ENCODE data around the gene SMIM45.

The SMIM45 gene

DNA sequence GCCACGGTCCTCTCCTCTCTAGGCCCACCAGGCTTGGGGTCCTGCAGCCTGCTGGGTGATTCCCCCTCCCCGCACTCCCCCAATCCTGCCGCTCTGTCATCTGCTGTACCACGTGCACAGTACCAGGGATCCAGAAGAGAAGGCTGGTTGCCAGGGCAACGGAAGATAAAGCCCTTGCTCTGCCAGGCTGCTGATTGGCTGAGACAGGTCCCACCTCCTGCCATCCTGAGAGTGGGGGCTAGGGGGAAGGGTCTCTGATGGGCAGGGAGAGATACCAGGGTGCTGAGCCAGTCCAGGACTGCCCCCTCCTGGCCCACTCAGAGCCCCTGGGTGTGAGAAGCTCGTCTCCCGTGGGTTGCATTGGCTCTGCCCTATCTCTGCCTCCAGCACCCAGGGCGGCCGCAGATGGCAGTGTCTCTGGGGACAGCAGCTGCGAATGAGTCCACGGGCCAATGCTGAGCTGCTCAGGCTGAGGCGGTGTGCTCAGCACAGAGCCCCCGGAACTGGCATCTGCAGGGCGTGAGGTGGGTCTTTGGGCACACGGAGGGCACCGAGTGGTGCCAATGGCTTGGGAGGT is at the start of gene SMIM45:
Gene SMIM45, plus strand, starts transcription at position 253 of the 577 bp plus-strand sequence.
- DNase-seq = peak; percentile 41

DNA sequence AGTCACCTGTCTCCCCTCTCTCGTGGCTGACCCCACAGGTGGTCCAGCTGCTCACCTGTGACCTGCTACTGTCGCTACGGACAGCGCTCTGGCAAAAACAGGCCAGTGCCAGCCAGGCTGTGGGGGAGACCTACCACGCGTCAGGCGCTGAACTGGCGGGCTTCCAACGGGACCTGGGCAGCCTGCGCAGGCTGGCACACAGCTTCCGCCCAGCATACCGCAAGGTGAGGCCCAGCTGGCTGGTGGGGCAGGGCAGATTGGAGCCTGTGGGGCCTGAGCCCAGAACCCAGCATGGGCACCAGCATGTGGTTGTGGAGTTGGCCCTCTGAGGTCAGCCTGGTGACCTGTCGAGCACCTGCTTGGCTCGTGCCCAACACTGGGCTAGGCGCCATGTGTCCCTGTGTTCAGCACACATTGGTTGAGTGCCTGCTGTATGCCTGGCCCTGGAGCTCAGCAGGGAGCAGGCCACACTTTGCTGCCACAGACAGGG is 49.0 kb upstream of the SMIM45 start:
- no peak for DNase-seq

GRCh38 chr22:41904450-41905410 is 47.2 kb upstream of the SMIM45 start:
- no peak for DNase-seq

DNA sequence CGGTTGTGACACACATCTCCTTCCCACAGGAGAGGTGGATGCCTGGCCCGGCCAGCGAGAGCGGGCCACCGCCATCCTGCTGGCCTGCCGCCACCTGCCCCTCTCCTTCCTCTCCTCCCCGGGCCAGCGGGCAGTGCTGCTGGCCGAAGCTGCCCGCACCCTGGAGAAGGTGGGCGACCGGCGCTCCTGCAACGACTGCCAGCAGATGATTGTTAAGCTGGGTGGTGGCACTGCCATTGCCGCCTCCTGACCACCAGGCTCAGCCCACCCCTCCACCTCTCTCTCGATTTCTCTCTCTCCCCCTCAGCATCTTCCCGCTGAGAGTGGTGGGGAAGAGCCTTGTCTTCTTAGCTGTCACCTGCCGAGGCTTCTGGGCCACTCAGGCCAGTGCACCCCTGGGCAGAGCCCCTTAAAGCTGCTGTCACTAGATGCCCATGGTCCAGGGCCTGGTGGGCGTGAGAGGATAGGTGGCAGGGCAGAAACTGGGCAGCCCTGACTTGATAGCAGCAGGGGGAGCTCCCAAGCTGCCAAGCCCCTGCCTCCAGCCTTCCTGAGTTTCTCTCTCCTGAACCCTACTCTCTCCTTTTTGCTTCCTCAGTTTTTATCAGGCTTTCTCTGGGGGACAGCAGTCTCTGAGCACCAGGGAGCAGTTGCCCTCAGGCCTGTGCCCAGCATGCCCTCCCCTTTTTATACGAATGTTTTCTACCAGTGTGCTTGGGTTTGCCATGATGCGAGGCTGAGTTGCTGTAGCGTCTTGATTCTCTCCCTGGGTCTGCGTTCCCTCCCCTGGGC is 46.3 kb upstream of the SMIM45 start:
- no peak for DNase-seq

DNA sequence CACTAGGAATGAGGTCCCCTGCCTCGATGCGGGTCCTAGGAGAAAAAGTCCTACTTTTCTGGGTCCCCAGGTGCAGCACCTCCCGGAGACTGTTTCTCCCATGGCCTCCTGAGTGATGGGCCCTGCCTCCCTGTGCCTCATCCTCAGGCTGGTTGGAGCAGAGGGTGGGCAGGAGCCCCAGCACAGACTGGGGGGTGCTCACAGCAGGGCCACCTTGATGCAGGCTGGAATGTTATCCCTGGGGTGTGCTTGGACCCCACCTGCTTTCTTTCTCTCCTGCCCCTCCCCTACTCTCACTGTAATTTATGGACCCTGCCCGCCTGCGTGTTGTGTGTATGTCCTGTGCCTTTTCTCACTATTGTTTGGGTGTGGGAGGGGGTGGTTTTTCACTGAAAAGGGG is 45.1 kb upstream of the SMIM45 start:
- DNase-seq = no peak

DNA sequence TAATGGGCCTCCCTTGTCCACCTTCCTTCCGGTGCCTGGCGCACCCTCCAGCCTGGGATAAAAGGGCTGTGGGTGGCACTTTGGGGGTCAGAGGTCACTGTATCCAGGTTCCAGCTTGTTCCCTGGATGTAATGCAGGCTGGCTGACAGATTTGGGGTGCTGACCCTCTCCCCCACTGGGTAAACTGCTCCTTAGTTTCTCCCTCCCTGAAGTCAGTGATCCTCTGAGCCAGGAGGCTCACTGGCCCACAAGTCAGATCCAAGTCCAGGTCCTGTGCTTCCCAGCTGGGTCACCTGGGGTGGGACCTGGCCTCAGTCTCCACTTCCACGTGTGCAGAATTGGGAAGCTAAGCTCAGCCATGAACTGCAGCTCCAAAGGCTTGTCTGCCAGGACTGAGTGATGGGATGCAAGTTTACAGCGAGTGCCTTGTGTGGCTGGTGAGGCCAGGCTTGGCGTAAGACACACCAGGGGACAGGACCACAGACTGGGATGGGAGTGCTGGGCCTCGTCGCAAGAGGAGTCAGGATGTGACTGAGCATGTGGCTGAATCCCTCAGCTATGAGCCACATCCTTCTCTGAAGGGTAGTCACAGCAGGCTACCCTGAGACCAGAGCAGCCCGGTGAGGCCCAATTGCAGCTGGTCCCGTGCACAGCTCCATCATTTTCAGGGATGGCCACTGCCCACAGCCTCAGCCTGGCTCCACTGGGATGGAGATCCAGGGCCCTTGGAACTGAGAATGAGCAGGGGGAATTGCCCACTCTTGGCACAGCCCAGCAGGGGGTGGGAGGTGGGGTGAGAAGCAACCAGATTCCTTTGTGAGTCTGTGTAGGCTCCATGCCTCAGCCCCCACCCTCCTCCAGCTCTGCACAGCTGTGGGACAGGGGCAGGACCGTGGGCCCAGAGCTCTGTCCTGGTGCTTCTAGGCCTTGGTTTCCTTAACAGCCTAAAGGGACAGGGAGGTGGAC is 44.2 kb upstream of the SMIM45 start:
- no peak for DNase-seq

DNA sequence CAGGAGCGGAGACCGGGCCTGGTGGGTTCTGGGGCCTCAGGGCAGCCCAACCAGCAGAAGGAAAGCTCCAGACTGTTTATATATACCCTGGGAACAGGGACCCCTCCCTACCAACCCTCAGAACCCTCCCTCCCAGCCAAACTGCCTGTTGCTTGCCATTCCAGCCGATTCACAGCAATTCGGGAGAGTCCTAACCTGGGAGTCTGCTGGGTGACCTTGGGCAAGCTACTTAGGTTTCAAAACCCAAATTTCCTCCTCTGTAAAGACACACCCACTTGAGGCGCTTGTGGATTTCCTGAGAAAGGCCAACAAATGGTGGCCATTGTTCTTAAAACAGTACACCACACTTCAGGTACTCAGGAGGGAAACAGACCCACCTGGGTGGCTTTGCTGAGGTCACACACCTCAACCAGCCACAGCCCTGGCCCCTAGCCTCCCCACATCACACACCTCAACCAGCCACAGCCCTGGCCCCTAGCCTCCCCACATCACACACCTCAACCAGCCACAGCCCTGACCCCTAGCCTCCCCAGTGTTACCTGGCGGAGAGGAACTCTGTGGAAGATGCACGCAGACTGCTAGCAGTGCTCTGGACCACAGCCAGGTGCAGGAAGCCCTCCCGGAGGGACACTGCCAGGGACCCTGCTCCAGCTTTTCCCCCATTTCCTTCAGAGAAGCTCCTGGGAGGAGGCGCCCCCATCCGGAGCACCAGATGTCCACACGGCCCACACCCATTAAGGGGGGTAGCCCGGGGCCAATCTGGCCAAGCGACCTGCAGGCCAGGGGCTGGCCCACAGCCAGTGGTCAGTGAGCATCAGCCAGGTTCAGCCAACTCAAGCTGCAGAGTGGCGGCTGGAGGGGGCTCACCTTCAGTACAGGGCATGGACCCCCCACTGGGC is 43.3 kb upstream of the SMIM45 start:
- no peak for DNase-seq

- DNase-seq = no peak
These were observed 42.5 kb upstream of the SMIM45 start for GRCh38 chr22:41909310-41910049.

GRCh38 chr22:41910050-41911000 is 41.6 kb upstream of the SMIM45 start:
- DNase-seq = no peak

GRCh38 chr22:41911001-41911611 is 40.8 kb upstream of the SMIM45 start:
- DNase-seq = no peak

DNA sequence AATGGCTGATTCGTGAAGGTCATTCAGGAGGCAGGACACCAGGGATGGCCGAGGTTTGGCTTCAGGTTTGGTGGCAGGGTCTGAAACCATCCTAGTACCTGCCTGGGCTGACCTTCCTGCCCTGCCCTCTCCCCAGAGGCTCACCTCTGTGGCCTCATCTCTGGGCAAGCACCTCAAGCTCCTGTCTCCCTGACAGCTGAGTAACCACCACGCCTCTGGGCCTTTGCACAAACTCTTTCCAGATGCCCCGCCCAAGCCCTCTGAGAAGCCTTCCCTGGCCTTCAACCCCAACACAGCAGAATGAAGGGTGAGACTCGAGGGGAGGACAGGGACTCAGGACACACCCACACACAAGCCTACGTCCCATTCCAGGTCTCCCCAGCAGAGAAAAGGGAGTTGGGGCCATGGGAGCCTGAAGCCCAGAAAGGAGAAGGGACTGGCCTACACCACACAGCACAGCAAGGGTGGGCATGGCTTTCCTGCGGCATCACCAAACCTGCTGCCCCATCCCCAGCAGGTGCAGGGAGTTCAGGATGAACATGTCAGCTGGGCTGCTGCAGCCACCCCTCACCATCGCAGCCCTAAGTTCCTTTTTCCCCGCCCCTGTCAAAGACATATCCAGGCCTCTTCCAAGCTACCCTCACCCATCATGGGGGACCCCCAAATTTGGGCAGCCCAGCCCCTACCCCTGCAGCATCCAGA is 39.5 kb upstream of the SMIM45 start:
- DNase-seq = no peak

DNA sequence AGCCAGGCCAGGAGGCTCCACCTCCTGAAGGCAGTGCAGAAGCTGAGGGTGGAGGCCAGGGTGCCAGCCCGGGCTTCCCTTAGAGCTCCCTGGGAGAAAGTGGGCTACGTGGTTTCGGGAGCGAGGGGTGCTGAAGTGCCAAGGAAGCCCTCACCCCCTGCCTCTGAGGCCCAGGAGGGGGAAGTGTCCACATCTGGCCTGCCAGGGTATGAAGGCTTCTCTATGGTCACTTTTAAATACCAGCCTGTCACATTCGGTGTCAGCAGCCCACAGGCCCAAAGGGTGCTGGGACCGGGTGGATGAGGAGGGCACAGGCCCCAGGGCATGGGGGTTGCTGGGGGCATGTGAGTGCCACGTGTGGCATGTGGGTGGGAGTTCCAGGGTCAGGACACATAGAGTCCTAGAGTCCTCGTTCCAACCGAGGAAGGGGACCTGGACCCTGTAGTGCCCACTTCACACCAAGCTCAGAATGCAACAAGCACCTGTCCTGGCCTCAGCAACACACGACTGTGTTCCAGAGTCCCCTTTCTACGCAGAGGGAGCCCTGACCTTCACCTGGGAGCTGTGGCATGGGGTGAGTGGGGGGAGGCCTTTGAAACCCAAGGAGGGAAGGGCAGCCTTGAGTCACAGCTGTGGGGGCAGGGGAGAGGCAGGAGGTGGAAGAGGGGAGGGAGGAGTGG is 38.8 kb upstream of the SMIM45 start:
- DNase-seq = no peak

DNA sequence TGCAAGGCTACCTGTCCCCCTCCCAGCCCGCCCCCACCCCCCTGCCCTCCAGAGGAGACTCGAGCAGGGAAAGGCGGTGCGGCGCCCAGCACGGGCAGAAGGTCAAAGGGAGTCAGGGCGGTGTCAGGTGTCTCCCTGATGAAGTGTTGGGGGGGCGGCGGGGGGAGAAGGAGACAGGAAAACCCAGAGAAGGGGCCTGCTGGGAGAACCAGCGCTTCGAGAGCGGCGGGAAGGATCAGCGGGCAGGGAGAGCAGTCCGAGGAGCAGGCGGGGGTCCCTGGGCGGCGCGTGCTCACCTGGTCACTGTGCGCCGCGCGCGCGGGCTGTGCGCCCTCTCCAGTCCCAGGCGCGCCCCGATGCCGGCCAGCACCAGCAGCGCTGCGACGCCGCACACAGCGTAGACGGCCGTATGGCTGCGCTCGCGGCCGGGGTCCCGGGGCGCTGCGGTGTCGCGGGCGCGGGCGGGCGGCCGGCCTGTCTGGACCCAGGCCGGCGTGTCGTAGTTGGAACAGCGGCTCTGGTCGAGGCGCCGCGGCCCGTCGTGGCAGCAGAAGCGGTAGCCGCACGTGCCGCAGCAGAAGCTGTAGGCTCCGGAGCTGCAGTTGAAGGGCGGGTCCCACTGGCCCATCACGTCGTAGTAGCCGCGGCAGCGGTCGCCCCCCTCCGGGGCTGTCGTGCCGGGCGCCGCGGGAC is 38.0 kb upstream of the SMIM45 start:
- DNase-seq = no peak

- no peak for DNase-seq
These were observed 37.3 kb upstream of the SMIM45 start for GRCh38 chr22:41914611-41915034.

DNA sequence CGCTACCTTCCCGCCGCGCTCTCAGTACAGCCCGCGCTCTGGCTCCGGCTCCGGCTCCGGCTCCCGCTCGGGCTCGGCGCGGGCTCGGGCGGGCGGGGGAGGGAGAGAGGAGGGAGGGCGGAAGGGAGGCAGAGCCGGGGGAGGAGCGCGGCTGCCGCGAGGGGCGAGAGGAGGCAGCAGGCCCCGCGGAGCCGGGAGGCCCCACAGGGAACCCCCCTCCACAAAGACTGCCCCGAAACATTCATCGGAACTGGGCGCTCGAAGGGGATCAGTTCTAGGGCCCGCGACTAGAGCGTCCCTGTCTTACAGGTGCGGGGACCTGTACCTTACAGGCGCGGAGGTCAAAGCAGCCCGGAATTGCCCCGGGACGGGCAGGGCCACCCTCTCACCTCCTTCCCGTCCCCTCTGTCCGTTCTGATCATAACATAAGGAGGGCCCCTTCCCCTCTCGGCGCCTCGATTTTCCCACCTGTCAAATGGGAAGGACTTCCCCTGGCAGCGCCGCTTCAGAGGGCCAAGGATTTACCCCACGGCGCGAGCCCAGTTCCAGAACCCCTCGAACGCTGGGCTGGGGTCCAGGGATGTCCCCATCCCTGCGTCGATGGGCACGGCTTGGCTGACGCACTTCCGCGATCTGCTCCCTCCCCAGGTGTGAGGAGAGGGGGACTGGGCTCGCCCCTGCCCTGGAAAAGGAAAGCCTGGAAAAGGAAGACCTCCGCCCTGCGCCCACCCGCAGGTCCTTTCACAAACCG is 36.7 kb upstream of the SMIM45 start, which contains the start of gene SHISA8:
Gene SHISA8, minus strand, starts transcription at position 40 of the 751 bp plus-strand sequence. CDS start 407 bp downstream, outside the sequence.
- DNase-seq = peak; percentile 65
